GM18907 (cell line): ENCODE data around the gene MORN1.

ENCODE experiments used
- ATAC-seq: cut with Tn5 transposase; IDR thresholded peaks from one replicate; pipeline ENCODE4 v1.9.1; 2021; ENCODE audit warnings: mild to moderate bottlenecking, moderate library complexity; ENCODE audit not compliant: unreplicated experiment

MORN1 gene

GRCh38 chr1:2422523-2422922 lies 31.2 kb upstream of the MORN1 start:
- ATAC-seq, result no peak

- ATAC-seq, result no peak
Observed at GRCh38 chr1:2419416-2419815, 28.1 kb upstream of the MORN1 start.

- no peak for ATAC-seq
Observed at GRCh38 chr1:2418791-2419320, 27.5 kb upstream of the MORN1 start.

- no peak for ATAC-seq
Observed at GRCh38 chr1:2417833-2418225, 26.5 kb upstream of the MORN1 start.

GRCh38 chr1:2417083-2417832 lies 25.9 kb upstream of the MORN1 start:
- no peak for ATAC-seq

GRCh38 chr1:2416403-2416802 lies 25.0 kb upstream of the MORN1 start:
- ATAC-seq, result no peak

GRCh38 chr1:2415801-2416208 lies 24.5 kb upstream of the MORN1 start:
- ATAC-seq, result no peak

- ATAC-seq, result no peak
Observed at GRCh38 chr1:2415337-2415736, 24.0 kb upstream of the MORN1 start.

GRCh38 chr1:2414297-2414958 lies 23.1 kb upstream of the MORN1 start:
- no peak for ATAC-seq

- peak; percentile 1 for ATAC-seq
Observed at GRCh38 chr1:2413495-2414296, 22.3 kb upstream of the MORN1 start.

GRCh38 chr1:2412773-2413494 lies 21.6 kb upstream of the MORN1 start:
- ATAC-seq, result peak; percentile 16

- peak; percentile 75 for ATAC-seq
Observed at GRCh38 chr1:2412395-2412772, 21.0 kb upstream of the MORN1 start, which contains the start of gene PEX10. Gene PEX10 (minus strand): TSS chr1:2412564. CDS start chr1:2412502, 62 bp downstream.

GRCh38 chr1:2411801-2412394 lies 20.5 kb upstream of the MORN1 start:
- peak; percentile 22 for ATAC-seq

- no peak for ATAC-seq
Observed at GRCh38 chr1:2409745-2410144, 18.4 kb upstream of the MORN1 start.

- no peak for ATAC-seq
Observed at GRCh38 chr1:2408859-2409276, 17.5 kb upstream of the MORN1 start.

- ATAC-seq, result no peak
Observed at GRCh38 chr1:2408456-2408855, 17.1 kb upstream of the MORN1 start.

GRCh38 chr1:2407991-2408275 lies 16.6 kb upstream of the MORN1 start:
- ATAC-seq, result no peak

GRCh38 chr1:2407166-2407990 lies 16.0 kb upstream of the MORN1 start:
- ATAC-seq, result no peak

- ATAC-seq, result no peak
Observed at GRCh38 chr1:2406451-2407041, 15.2 kb upstream of the MORN1 start.
